H1 (cell line): ENCODE data around the gene MREG. TPM values are rescaled to one million over a fixed set of nuclear protein-coding genes. Genes with fewer than 3 reads are reported as not detected.

Experiments
- HDAC2 ChIP-seq, 2 experiments: fragments of 300-600 bp in 1 of 2; sonication (generic) in 1 of 2; IDR thresholded peaks; 2 replicates each; pipeline ENCODE4 v1.6.1; 2011 to 2012; ENCODE audit warnings: low read depth in 2 of 2, low read length in 2 of 2, mild to moderate bottlenecking in 2 of 2, moderate library complexity in 2 of 2, borderline replicate concordance in 1 of 2, inconsistent platforms in 1 of 2
- MAFK ChIP-seq: IDR thresholded peaks from 2 replicates; pipeline ENCODE4 v1.6.1; 2012; ENCODE audit warnings: low read depth, mild to moderate bottlenecking, improper control_type of control experiment, low read length
- TAF7 ChIP-seq: optimal IDR thresholded peaks from 2 replicates; pipeline ENCODE3; 2011; ENCODE audit warnings: low read depth, mild to moderate bottlenecking, inconsistent platforms, low read length, moderate library complexity, borderline replicate concordance
- TCF12 ChIP-seq: IDR thresholded peaks from 2 replicates; pipeline ENCODE4 v1.6.1; 2011; ENCODE audit warnings: low read depth, mild to moderate bottlenecking, low read length
- polyA plus RNA-seq, 7 experiments: library from polyadenylated mRNA; depleted of rRNA in 3 of 7; stranded (reverse) in 5 of 7; unstranded in 2 of 7; fragments of >200 nt in 5 of 7; fragments of 200-250 nt in 2 of 7; gene quantifications; 1 replicate in 5 of 7; 2 replicates in 1 of 7; 4 replicates in 1 of 7; pipeline versions ENCODE4 v1.2.1 to v1.2.3, GENCODE V29; 2011 to 2013; ENCODE audit warnings: missing spikeins in 2 of 7, mixed read lengths in 2 of 7
- total RNA-seq: library from RNA; stranded (reverse); fragmentation: NEBNext Ultra II Directional; extraction: Animal tissue kit (Norgen Biotek cat#: 25700); gene quantifications from 2 replicates; pipeline ENCODE4 v1.2.1, GENCODE V29; 2021

The MREG gene
- total and polyA plus RNA-seq, 2 of the 8 experiments (the other 6 are each of a cell fraction or from before 2014, with no cell fraction given) = 7.5 to 31.9 TPM

- no peak for TF ChIP-seq TCF12
- TF ChIP-seq TAF7 = no peak
- TF ChIP-seq MAFK = no peak
- no peak for TF ChIP-seq HDAC2 (IDR thresholded peaks at IDR 0.05; ENCODE audit: borderline replicate concordance in 1 of 2, low read depth in 2 of 2, low read length in 2 of 2)
Measured at GRCh38 chr2:216049452-216049851, 36.1 kb upstream of the MREG start (continued).
